Measurements from ENCODE around the gene ADH1B. TPM values are rescaled to one million over a fixed set of nuclear protein-coding genes. Genes with fewer than 3 reads are reported as not detected.

ADH1B gene
- total and polyA plus RNA-seq, 2 of the 4 experiments (the other 2 are of a cell fraction) = 0.36 to 0.46 TPM

GRCh38 chr4:99336553-99336952, 15.4 kb upstream of the ADH1B start:
- dilution Hi-C loops (cut with HindIII; ENCODE audit: low sequenced_read_pairs, unreplicated experiment) (no loop called here), intact Hi-C loops (cut with micrococcal nuclease) (no loop called here), in situ Hi-C loops (cut with MboI; ENCODE audit: low sequenced_read_pairs) (no loop called here)
- DNase-seq (no peak), ATAC-seq (ENCODE audit: low read depth) (no peak)
- no peak overlapping the region for H2BK5ac ChIP-seq (ENCODE audit: low read depth, low read length, poor library complexity, severe bottlenecking)
- POLR2A ChIA-PET (ENCODE audit: unreplicated experiment) = no interaction called here
- no peak overlapping the region for H4K91ac ChIP-seq (ENCODE audit: insufficient read depth, low read depth, low read length)
- no peak overlapping the region for H3K18ac ChIP-seq (ENCODE audit: low read depth, low read length)
- no peak overlapping the region for H2BK120ac ChIP-seq (ENCODE audit: low read depth, low read length)
- H3K4me3 ChIP-seq (ENCODE audit: insufficient read depth, low read depth, low read length) = no peak overlapping the region
- no peak overlapping the region for H3K4me2 ChIP-seq (ENCODE audit: low read depth, low read length)
- H4K8ac ChIP-seq (ENCODE audit: low read depth in 2 of 2, low read length in 2 of 2) = no peak overlapping the region
- no peaks in the 10 kb centered on the region for H3K4me1 ChIP-seq (ENCODE audit: control insufficient read depth, insufficient read depth, low read length)
- WGBS, 2 experiments (ENCODE audit: extremely low coverage in 2 of 2, insufficient read length in 1 of 2) = no CpG with 5 or more reads among the region's 4 CpGs
- H2AK9ac ChIP-seq (replicated peaks; ENCODE audit: low read depth, low read length, poor library complexity) = no peak overlapping the region
- H4K20me1 ChIP-seq (ENCODE audit: insufficient read depth, low read length) = no peaks in the 10 kb centered on the region
- no peak overlapping the region for H2AK5ac ChIP-seq (ENCODE audit: low read depth, low read length)
- H2BK20ac ChIP-seq (ENCODE audit: low read depth, low read length) = no peak overlapping the region
- TF ChIP-seq MAZ (IDR thresholded peaks at IDR 0.05; ENCODE audit: borderline replicate concordance, low read depth, low read length) = no peak
- no peak for TF ChIP-seq CEBPB (IDR thresholded peaks at IDR 0.05; ENCODE audit: low read depth, low read length)
- TF ChIP-seq BHLHE40 (IDR thresholded peaks at IDR 0.05; ENCODE audit: low read depth, low read length) = no peak
- no peak for TF ChIP-seq MAFK (IDR thresholded peaks at IDR 0.05; ENCODE audit: low read depth, low read length)
- no peak for TF ChIP-seq RCOR1 (IDR thresholded peaks at IDR 0.05; ENCODE audit: insufficient replicate concordance, low read length)
- TF ChIP-seq, protein P1, sequence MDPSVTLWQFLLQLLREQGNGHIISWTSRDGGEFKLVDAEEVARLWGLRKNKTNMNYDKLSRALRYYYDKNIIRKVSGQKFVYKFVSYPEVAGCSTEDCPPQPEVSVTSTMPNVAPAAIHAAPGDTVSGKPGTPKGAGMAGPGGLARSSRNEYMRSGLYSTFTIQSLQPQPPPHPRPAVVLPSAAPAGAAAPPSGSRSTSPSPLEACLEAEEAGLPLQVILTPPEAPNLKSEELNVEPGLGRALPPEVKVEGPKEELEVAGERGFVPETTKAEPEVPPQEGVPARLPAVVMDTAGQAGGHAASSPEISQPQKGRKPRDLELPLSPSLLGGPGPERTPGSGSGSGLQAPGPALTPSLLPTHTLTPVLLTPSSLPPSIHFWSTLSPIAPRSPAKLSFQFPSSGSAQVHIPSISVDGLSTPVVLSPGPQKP (IDR thresholded peaks at IDR 0.05; ENCODE audit: borderline replicate concordance, low read depth, low read length) = no peak
- no peak for TF ChIP-seq POLR2A (IDR thresholded peaks at IDR 0.05; ENCODE audit: low read depth, low read length)
- TF ChIP-seq, protein P2, sequence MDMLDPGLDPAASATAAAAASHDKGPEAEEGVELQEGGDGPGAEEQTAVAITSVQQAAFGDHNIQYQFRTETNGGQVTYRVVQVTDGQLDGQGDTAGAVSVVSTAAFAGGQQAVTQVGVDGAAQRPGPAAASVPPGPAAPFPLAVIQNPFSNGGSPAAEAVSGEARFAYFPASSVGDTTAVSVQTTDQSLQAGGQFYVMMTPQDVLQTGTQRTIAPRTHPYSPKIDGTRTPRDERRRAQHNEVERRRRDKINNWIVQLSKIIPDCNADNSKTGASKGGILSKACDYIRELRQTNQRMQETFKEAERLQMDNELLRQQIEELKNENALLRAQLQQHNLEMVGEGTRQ (IDR thresholded peaks at IDR 0.05; ENCODE audit: low read depth, low read length) = no peak
- TF ChIP-seq CHD1 (IDR thresholded peaks at IDR 0.05; ENCODE audit: low read depth, low read length) = no peak
- TF ChIP-seq SMC3 (IDR thresholded peaks at IDR 0.05; ENCODE audit: low read depth, low read length) = no peak
- no peak for TF ChIP-seq RAD21 (IDR thresholded peaks at IDR 0.05; ENCODE audit: low read length)
- no peak overlapping the region for H3K4ac ChIP-seq (ENCODE audit: low read depth, low read length)
- H2BK15ac ChIP-seq (ENCODE audit: low read depth, low read length) = no peak overlapping the region
- no peak overlapping the region for H3K56ac ChIP-seq (ENCODE audit: extremely low read depth, insufficient read depth, low read length)
- no TSS peak for BruUV-seq (replicated peaks)
- no peak overlapping the region for H3K9ac ChIP-seq (ENCODE audit: low read depth, low read length)
- H3K27ac ChIP-seq (ENCODE audit: insufficient read depth, low read length) = no peak overlapping the region
- H3K14ac ChIP-seq (replicated peaks; ENCODE audit: low read depth, low read length) = no peak overlapping the region
- H3K27me3 ChIP-seq (ENCODE audit: control insufficient read depth, insufficient read depth, low read length) = no peaks in the 10 kb centered on the region; the same call in 1 of the 2 replicates
- CTCF ChIA-PET = no interaction called here
- no peak overlapping the region for H3K23ac ChIP-seq (ENCODE audit: low read depth, low read length)
- no peak overlapping the region for H2AFZ ChIP-seq (replicated peaks; ENCODE audit: low read length, poor library complexity)
- H3K9me3 ChIP-seq (ENCODE audit: control insufficient read depth, insufficient read depth, low read length) = no peaks in the 10 kb centered on the region
- H3K9me1 ChIP-seq (ENCODE audit: insufficient read depth, low read length) = no peaks in the 10 kb centered on the region
- H3K79me1 ChIP-seq (ENCODE audit: low read depth in 1 of 2, low read length in 2 of 2) = no peaks in the 10 kb centered on the region
- H3K36me3 ChIP-seq (ENCODE audit: control insufficient read depth, insufficient read depth, low read length) = no peaks in the 10 kb centered on the region
- H4K5ac ChIP-seq (ENCODE audit: low read depth, low read length) = no peak overlapping the region
